ENCODE data around the gene MSL1.

The MSL1 gene

GRCh38 chr17:40153603-40154236 is 31.9 kb downstream of the MSL1 start:
- no peak overlapping the region for H3K4me3 ChIP-seq (ENCODE audit: low read length)
- no peaks in the 10 kb centered on the region for H3K27me3 ChIP-seq (ENCODE audit: insufficient read depth, low read length)
- no peaks in the 10 kb centered on the region for H3K9me3 ChIP-seq (ENCODE audit: insufficient read depth, low read depth, low read length)
- H3K36me3 ChIP-seq (ENCODE audit: insufficient read depth, low read depth, low read length), result peaks cover 84% of the 10 kb centered on the region
- no peak overlapping the region for H3K27ac ChIP-seq (ENCODE audit: low read length)
- no peaks in the 10 kb centered on the region for H3K4me1 ChIP-seq (ENCODE audit: insufficient read depth, low read length)
- no peak overlapping the region for H3K9ac ChIP-seq (ENCODE audit: low read depth, low read length)

DNA sequence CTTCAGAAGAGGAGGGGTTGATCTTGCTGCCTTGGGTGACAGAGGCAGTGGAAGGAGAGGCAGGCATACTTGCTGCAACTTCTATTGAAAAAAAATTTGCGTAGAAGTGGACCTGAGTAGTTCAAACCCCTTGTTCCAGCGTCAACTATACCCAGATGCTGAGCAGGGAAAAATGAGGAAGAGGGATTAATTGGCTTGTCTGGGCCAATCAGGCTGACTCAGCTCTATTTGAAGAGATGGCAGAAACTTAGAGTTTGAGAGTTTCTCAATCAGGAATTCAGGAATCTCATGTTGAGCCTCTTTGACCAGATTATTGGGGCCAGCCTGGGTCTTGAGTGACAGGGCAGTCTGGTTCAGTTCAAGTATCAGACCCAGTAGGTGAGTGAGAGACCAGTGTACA is 36.2 kb downstream of the MSL1 start:
- Histone ChIP-seq H3K9me3 (ENCODE audit: insufficient read depth, low read depth, low read length) (no peaks in the 10 kb centered on the region), H3K27me3 (ENCODE audit: insufficient read depth, low read length) (no peaks in the 10 kb centered on the region), H3K4me3 (ENCODE audit: low read length) (no peak overlapping the region), H3K9ac (ENCODE audit: low read depth, low read length) (no peak overlapping the region), H3K27ac (ENCODE audit: low read length) (no peak overlapping the region), H3K36me3 (ENCODE audit: insufficient read depth, low read depth, low read length) (peaks cover 80% of the 10 kb centered on the region), H3K4me1 (ENCODE audit: insufficient read depth, low read length) (no peaks in the 10 kb centered on the region)

DNA sequence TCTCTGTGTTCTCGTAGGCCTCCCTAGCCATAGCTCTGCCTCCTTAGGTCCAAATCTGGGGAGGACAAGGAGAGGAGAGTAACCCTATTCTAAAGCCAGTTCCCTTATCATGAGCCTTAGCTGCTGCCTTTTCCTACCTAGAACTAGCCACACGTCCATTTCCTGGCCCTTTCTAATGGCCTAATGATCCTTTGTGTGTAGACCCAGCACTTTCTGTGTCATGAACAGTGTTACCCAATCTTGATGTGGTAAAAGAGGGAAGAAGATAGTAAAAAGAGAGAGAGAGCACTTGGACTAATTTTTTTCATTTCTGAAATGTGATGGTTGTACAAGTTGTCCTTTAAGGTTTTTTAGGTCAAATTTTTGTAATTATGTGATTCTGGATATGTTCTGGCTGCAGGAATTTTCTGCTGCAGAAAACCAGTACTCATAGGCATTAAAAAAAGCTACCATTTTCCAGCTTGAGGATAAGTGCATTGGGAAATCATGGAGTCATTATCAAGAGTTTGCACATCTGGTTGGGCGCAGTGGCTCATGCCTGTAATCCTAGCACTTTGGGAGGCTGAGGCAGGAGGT is 36.8 kb downstream of the MSL1 start:
- Histone ChIP-seq H3K9ac (ENCODE audit: low read depth, low read length) (no peak overlapping the region), H3K9me3 (ENCODE audit: insufficient read depth, low read depth, low read length) (no peaks in the 10 kb centered on the region), H3K27ac (ENCODE audit: low read length) (no peak overlapping the region), H3K4me3 (ENCODE audit: low read length) (no peak overlapping the region), H3K27me3 (ENCODE audit: insufficient read depth, low read length) (no peaks in the 10 kb centered on the region), H3K36me3 (ENCODE audit: insufficient read depth, low read depth, low read length) (peaks cover 80% of the 10 kb centered on the region), H3K4me1 (ENCODE audit: insufficient read depth, low read length) (no peaks in the 10 kb centered on the region)

- peaks cover 81% of the 10 kb centered on the region for H3K36me3 ChIP-seq (ENCODE audit: insufficient read depth, low read depth, low read length)
- no peaks in the 10 kb centered on the region for H3K4me1 ChIP-seq (ENCODE audit: insufficient read depth, low read length)
- no peaks in the 10 kb centered on the region for H3K27me3 ChIP-seq (ENCODE audit: insufficient read depth, low read length)
These were observed 37.7 kb downstream of the MSL1 start for GRCh38 chr17:40159456-40159855.

GRCh38 chr17:40167685-40168261 is 46.0 kb downstream of the MSL1 start:
- Histone ChIP-seq H3K4me1 (ENCODE audit: insufficient read depth, low read length) (no peaks in the 10 kb centered on the region), H3K27me3 (ENCODE audit: insufficient read depth, low read length) (no peaks in the 10 kb centered on the region), H3K9ac (ENCODE audit: low read depth, low read length) (no peak overlapping the region), H3K4me3 (ENCODE audit: low read length) (no peak overlapping the region), H3K36me3 (ENCODE audit: insufficient read depth, low read depth, low read length) (peaks cover 98% of the 10 kb centered on the region), H3K9me3 (ENCODE audit: insufficient read depth, low read depth, low read length) (no peaks in the 10 kb centered on the region), H3K27ac (ENCODE audit: low read length) (no peak overlapping the region)

More at GRCh38 chr17:40159456-40159855, 37.7 kb downstream of the MSL1 start:
- no peaks in the 10 kb centered on the region for H3K9me3 ChIP-seq (ENCODE audit: insufficient read depth, low read depth, low read length)
- no peak overlapping the region for H3K9ac ChIP-seq (ENCODE audit: low read depth, low read length)
- no peak overlapping the region for H3K27ac ChIP-seq (ENCODE audit: low read length)
- H3K4me3 ChIP-seq (ENCODE audit: low read length), result no peak overlapping the region

- H3K9me3 ChIP-seq (ENCODE audit: insufficient read depth, low read depth, low read length), result no peaks in the 10 kb centered on the region
- no peaks in the 10 kb centered on the region for H3K27me3 ChIP-seq (ENCODE audit: insufficient read depth, low read length)
- peaks cover 98% of the 10 kb centered on the region for H3K36me3 ChIP-seq (ENCODE audit: insufficient read depth, low read depth, low read length)
- no peaks in the 10 kb centered on the region for H3K4me1 ChIP-seq (ENCODE audit: insufficient read depth, low read length)
- no peak overlapping the region for H3K27ac ChIP-seq (ENCODE audit: low read length)
- H3K4me3 ChIP-seq (ENCODE audit: low read length), result no peak overlapping the region
- no peak overlapping the region for H3K9ac ChIP-seq (ENCODE audit: low read depth, low read length)
These were observed 46.6 kb downstream of the MSL1 start for GRCh38 chr17:40168262-40168832.

DNA sequence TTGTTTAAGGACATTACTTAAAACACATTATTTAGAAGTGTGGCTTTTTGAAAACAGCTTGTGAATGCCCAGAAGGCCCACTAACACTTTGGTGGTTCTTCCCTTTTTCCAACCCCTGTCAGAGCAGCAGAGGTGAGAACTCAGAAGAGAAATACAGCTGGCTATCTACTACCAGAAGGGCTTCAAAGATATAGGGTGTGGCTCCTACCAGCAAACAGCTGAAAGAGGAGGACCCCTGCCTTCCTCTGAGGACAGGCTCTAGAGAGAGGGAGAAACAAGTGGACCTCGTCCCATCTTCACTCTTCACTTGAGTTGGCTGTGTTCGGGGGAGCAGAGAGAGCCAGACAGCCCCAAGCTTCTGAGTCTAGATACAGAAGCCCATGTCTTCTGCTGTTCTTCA is 48.6 kb downstream of the MSL1 start:
- Histone ChIP-seq H3K4me1 (ENCODE audit: insufficient read depth, low read length) (no peaks in the 10 kb centered on the region), H3K4me3 (ENCODE audit: low read length) (no peak overlapping the region), H3K9ac (ENCODE audit: low read depth, low read length) (no peak overlapping the region), H3K27ac (ENCODE audit: low read length) (no peak overlapping the region), H3K9me3 (ENCODE audit: insufficient read depth, low read depth, low read length) (no peaks in the 10 kb centered on the region), H3K27me3 (ENCODE audit: insufficient read depth, low read length) (no peaks in the 10 kb centered on the region), H3K36me3 (ENCODE audit: insufficient read depth, low read depth, low read length) (peaks cover 95% of the 10 kb centered on the region)

GRCh38 chr17:40171750-40172149 is 50.0 kb downstream of the MSL1 start:
- H3K9me3 ChIP-seq (ENCODE audit: insufficient read depth, low read depth, low read length), result no peaks in the 10 kb centered on the region
- no peak overlapping the region for H3K4me3 ChIP-seq (ENCODE audit: low read length)
- H3K27ac ChIP-seq (ENCODE audit: low read length), result no peak overlapping the region
- H3K27me3 ChIP-seq (ENCODE audit: insufficient read depth, low read length), result no peaks in the 10 kb centered on the region
- peaks cover 3% of the 10 kb centered on the region; the same call in 1 of the 2 replicates for H3K4me1 ChIP-seq (ENCODE audit: insufficient read depth, low read length)
- H3K36me3 ChIP-seq (ENCODE audit: insufficient read depth, low read depth, low read length), result peaks cover 89% of the 10 kb centered on the region
- no peak overlapping the region for H3K9ac ChIP-seq (ENCODE audit: low read depth, low read length)

DNA sequence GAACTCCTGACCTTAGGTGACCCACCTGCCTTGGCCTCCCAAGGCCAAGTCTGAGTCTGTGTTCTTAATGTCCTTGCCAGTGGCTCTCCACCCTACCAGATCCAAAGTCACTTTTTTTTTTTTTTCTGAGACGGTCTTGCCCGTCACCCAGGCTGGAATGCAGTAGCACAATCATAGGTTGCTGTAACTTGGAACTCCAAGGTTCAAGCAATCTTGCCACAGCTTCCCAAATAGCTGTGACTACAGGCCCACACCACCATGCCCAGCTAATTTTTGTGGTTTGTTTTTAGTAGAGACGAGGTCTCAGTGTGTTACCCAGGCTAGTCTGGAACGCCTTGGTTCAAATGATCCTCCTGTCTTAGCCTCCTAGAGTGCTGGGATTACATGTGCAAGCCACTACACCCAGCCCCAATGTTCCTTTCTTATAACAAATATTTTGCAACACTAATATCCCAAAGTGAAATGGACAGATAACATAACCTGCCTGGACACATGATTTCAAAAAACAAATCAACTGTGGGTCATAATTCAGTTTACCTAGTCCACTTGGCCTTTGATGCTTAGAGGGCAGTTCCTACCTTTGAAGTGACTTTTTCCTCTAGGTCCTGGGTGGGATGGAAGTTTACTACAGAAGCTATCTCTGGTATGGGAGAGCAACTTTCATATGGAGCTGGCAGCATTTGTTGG is 51.5 kb downstream of the MSL1 start:
- Histone ChIP-seq H3K4me3 (ENCODE audit: low read length) (no peak overlapping the region), H3K36me3 (ENCODE audit: insufficient read depth, low read depth, low read length) (peaks cover 74% of the 10 kb centered on the region), H3K9me3 (ENCODE audit: insufficient read depth, low read depth, low read length) (no peaks in the 10 kb centered on the region), H3K27ac (ENCODE audit: low read length) (no peak overlapping the region), H3K9ac (ENCODE audit: low read depth, low read length) (no peak overlapping the region), H3K4me1 (ENCODE audit: insufficient read depth, low read length) (peaks cover 6% of the 10 kb centered on the region; the same call in 1 of the 2 replicates), H3K27me3 (ENCODE audit: insufficient read depth, low read length) (no peaks in the 10 kb centered on the region)

GRCh38 chr17:40173778-40174135 is 52.0 kb downstream of the MSL1 start:
- peaks cover 69% of the 10 kb centered on the region for H3K36me3 ChIP-seq (ENCODE audit: insufficient read depth, low read depth, low read length)
- no peak overlapping the region for H3K4me3 ChIP-seq (ENCODE audit: low read length)
- H3K9me3 ChIP-seq (ENCODE audit: insufficient read depth, low read depth, low read length), result no peaks in the 10 kb centered on the region
- peaks cover 6% of the 10 kb centered on the region; the same call in 1 of the 2 replicates for H3K4me1 ChIP-seq (ENCODE audit: insufficient read depth, low read length)
- H3K27me3 ChIP-seq (ENCODE audit: insufficient read depth, low read length), result no peaks in the 10 kb centered on the region
- no peak overlapping the region for H3K9ac ChIP-seq (ENCODE audit: low read depth, low read length)
- no peak overlapping the region for H3K27ac ChIP-seq (ENCODE audit: low read length)

GRCh38 chr17:40174514-40174913 is 52.7 kb downstream of the MSL1 start:
- Histone ChIP-seq H3K27ac (ENCODE audit: low read length) (no peak overlapping the region), H3K4me1 (ENCODE audit: insufficient read depth, low read length) (peaks cover 6% of the 10 kb centered on the region; the same call in 1 of the 2 replicates), H3K9me3 (ENCODE audit: insufficient read depth, low read depth, low read length) (no peaks in the 10 kb centered on the region), H3K9ac (ENCODE audit: low read depth, low read length) (no peak overlapping the region), H3K4me3 (ENCODE audit: low read length) (no peak overlapping the region), H3K27me3 (ENCODE audit: insufficient read depth, low read length) (no peaks in the 10 kb centered on the region), H3K36me3 (ENCODE audit: insufficient read depth, low read depth, low read length) (peaks cover 61% of the 10 kb centered on the region)
